Activated CD4-positive, alpha-beta T cell treated with anti-CD3 and anti-CD28 coated beads, Interleukin-2, amount 50 U/mL, for 48 hours (primary cell): ENCODE measurements around the gene COL25A1.

Experiments
- DNase-seq, 2 experiments: peaks; one replicate each; pipeline ENCODE4 v3.0.0-alpha.2; 2020

Gene COL25A1

GRCh38 chr4:109291707-109292238 is 10.7 kb downstream of the COL25A1 start:
- DNase-seq: no peak

GRCh38 chr4:109290918-109291317 is 11.5 kb downstream of the COL25A1 start:
- no peak for DNase-seq

- DNase-seq: no peak
Measured at GRCh38 chr4:109278594-109279031, 23.8 kb downstream of the COL25A1 start.

GRCh38 chr4:109276482-109277095 is 25.9 kb downstream of the COL25A1 start:
- no peak for DNase-seq

GRCh38 chr4:109275066-109275745 is 27.3 kb downstream of the COL25A1 start:
- DNase-seq: no peak

- DNase-seq: no peak
Measured at GRCh38 chr4:109266891-109267290, 35.6 kb downstream of the COL25A1 start.

- no peak for DNase-seq
Measured at GRCh38 chr4:109266236-109266635, 36.2 kb downstream of the COL25A1 start.

- DNase-seq: no peak
Measured at GRCh38 chr4:109263721-109264120, 38.7 kb downstream of the COL25A1 start.

GRCh38 chr4:109256818-109257217 is 45.6 kb downstream of the COL25A1 start:
- DNase-seq: no peak

- DNase-seq: no peak
Measured at GRCh38 chr4:109254845-109255244, 47.6 kb downstream of the COL25A1 start.

GRCh38 chr4:109251396-109251795 is 51.1 kb downstream of the COL25A1 start:
- no peak for DNase-seq

- no peak for DNase-seq
Measured at GRCh38 chr4:109248322-109248900, 54.0 kb downstream of the COL25A1 start.

GRCh38 chr4:109243871-109244270 is 58.6 kb downstream of the COL25A1 start:
- DNase-seq: no peak

GRCh38 chr4:109238746-109239145 is 63.7 kb downstream of the COL25A1 start:
- no peak for DNase-seq

- no peak for DNase-seq
Measured at GRCh38 chr4:109235683-109236082, 66.8 kb downstream of the COL25A1 start.

GRCh38 chr4:109234596-109234995 is 67.9 kb downstream of the COL25A1 start:
- no peak for DNase-seq

GRCh38 chr4:109233570-109233969 is 68.9 kb downstream of the COL25A1 start:
- DNase-seq: no peak

GRCh38 chr4:109232681-109233080 is 69.8 kb downstream of the COL25A1 start:
- DNase-seq: no peak

- DNase-seq: no peak
Measured at GRCh38 chr4:109231331-109231730, 71.1 kb downstream of the COL25A1 start.

- no peak for DNase-seq
Measured at GRCh38 chr4:109229028-109229427, 73.4 kb downstream of the COL25A1 start.

GRCh38 chr4:109218288-109218687 is 84.2 kb downstream of the COL25A1 start:
- DNase-seq: no peak

GRCh38 chr4:109216085-109216696 is 86.3 kb downstream of the COL25A1 start:
- DNase-seq: no peak

GRCh38 chr4:109215506-109215905 is 87.0 kb downstream of the COL25A1 start:
- no peak for DNase-seq
